Ectodermal cell (in vitro differentiated cells): ENCODE results near the gene ARNT2.

ENCODE experiments used
- H3K27ac ChIP-seq: 2 replicates; pipeline ENCODE4 v1.7.0; 2013; ENCODE audit warnings: mild to moderate bottlenecking, low read depth, low read length; ENCODE audit not compliant: insufficient read depth, poor library complexity, severe bottlenecking
- H3K27me3 ChIP-seq: 2 replicates; pipeline ENCODE4 v1.7.0; 2013; ENCODE audit warnings: mild to moderate bottlenecking, low read length; ENCODE audit not compliant: insufficient read depth, control insufficient read depth, poor library complexity, severe bottlenecking
- H3K36me3 ChIP-seq: one replicate; pipeline ENCODE4 v1.7.0; 2013; ENCODE audit warnings: low read length; ENCODE audit not compliant: control insufficient read depth, insufficient read depth
- H3K4me1 ChIP-seq: one replicate; pipeline ENCODE4 v1.7.0; 2013; ENCODE audit warnings: low read length; ENCODE audit not compliant: control insufficient read depth, insufficient read depth
- H3K4me3 ChIP-seq: 2 replicates; pipeline ENCODE4 v1.7.0; 2013; ENCODE audit warnings: low read depth, low read length, control low read depth; ENCODE audit not compliant: insufficient read depth
- H3K9me3 ChIP-seq: 2 replicates; pipeline ENCODE4 v1.7.0; 2013; ENCODE audit warnings: mild to moderate bottlenecking, low read length, moderate library complexity; ENCODE audit not compliant: control insufficient read depth
- WGBS, 2 experiments: methylation state at CpG; one replicate each; pipeline ENCODE4 v1.1.7; 2013; ENCODE audit warnings: missing lambda C conversion rate in 2 of 2; 5-methylcytosine and 5-hydroxymethylcytosine counted together

ARNT2 gene

GRCh38 chr15:80559761-80560160 is 155.6 kb downstream of the ARNT2 start:
- H3K27ac ChIP-seq: no peak overlapping the region
- WGBS, 2 experiments: 88 to 96% methylated on average over 6 of the region's 6 CpGs
- no peaks in the 10 kb centered on the region for H3K9me3 ChIP-seq
- no peaks in the 10 kb centered on the region for H3K27me3 ChIP-seq
- H3K36me3 ChIP-seq: peaks cover 18% of the 10 kb centered on the region
- no peaks in the 10 kb centered on the region for H3K4me1 ChIP-seq
- no peak overlapping the region for H3K4me3 ChIP-seq

GRCh38 chr15:80560601-80561400 is 156.6 kb downstream of the ARNT2 start:
- 83 to 84% methylated on average over 10 of the region's 10 CpGs for WGBS, 2 experiments
- no peaks in the 10 kb centered on the region for H3K4me1 ChIP-seq
- H3K27ac ChIP-seq: no peak overlapping the region
- no peaks in the 10 kb centered on the region for H3K27me3 ChIP-seq
- peaks cover 10% of the 10 kb centered on the region for H3K36me3 ChIP-seq
- no peaks in the 10 kb centered on the region for H3K9me3 ChIP-seq
- no peak overlapping the region for H3K4me3 ChIP-seq

- Histone ChIP-seq H3K9me3 (no peaks in the 10 kb centered on the region), H3K4me1 (no peaks in the 10 kb centered on the region), H3K36me3 (peaks cover 10% of the 10 kb centered on the region), H3K4me3 (no peak overlapping the region), H3K27me3 (no peaks in the 10 kb centered on the region), H3K27ac (no peak overlapping the region)
- WGBS, 2 experiments: 86 to 93% methylated on average over 1 of the region's 1 CpG
These were observed 157.3 kb downstream of the ARNT2 start for GRCh38 chr15:80561500-80561899.

GRCh38 chr15:80562033-80562432 is 157.9 kb downstream of the ARNT2 start:
- Histone ChIP-seq H3K36me3 (peaks cover 10% of the 10 kb centered on the region), H3K4me1 (no peaks in the 10 kb centered on the region), H3K9me3 (no peaks in the 10 kb centered on the region), H3K27me3 (no peaks in the 10 kb centered on the region), H3K4me3 (no peak overlapping the region), H3K27ac (no peak overlapping the region)
- WGBS, 2 experiments: 90 to 96% methylated on average over 4 of the region's 4 CpGs

GRCh38 chr15:80562846-80563245 is 158.7 kb downstream of the ARNT2 start:
- WGBS, 2 experiments: 91 to 94% methylated on average over 11 of the region's 11 CpGs
- Histone ChIP-seq H3K27ac (no peak overlapping the region), H3K4me3 (no peak overlapping the region), H3K9me3 (no peaks in the 10 kb centered on the region), H3K36me3 (peaks cover 10% of the 10 kb centered on the region), H3K27me3 (no peaks in the 10 kb centered on the region), H3K4me1 (no peaks in the 10 kb centered on the region)

GRCh38 chr15:80563372-80563997 is 159.3 kb downstream of the ARNT2 start:
- 94 to 96% methylated on average over 7 of the region's 7 CpGs for WGBS, 2 experiments
- Histone ChIP-seq H3K27me3 (no peaks in the 10 kb centered on the region), H3K9me3 (no peaks in the 10 kb centered on the region), H3K27ac (no peak overlapping the region), H3K4me3 (no peak overlapping the region), H3K36me3 (peaks cover 10% of the 10 kb centered on the region), H3K4me1 (no peaks in the 10 kb centered on the region)

- Histone ChIP-seq H3K27me3 (no peaks in the 10 kb centered on the region), H3K36me3 (peaks cover 10% of the 10 kb centered on the region), H3K4me3 (no peak overlapping the region), H3K9me3 (no peaks in the 10 kb centered on the region), H3K27ac (no peak overlapping the region), H3K4me1 (no peaks in the 10 kb centered on the region)
- WGBS, 2 experiments: 91 to 92% methylated on average over 8 of the region's 8 CpGs
These were observed 159.9 kb downstream of the ARNT2 start for GRCh38 chr15:80564056-80564455.

- H3K36me3 ChIP-seq: peaks cover 10% of the 10 kb centered on the region
These were observed 161.2 kb downstream of the ARNT2 start for GRCh38 chr15:80565398-80565797.

GRCh38 chr15:80565988-80566387 is 161.8 kb downstream of the ARNT2 start:
- Histone ChIP-seq H3K9me3 (no peaks in the 10 kb centered on the region), H3K4me3 (no peak overlapping the region), H3K4me1 (no peaks in the 10 kb centered on the region), H3K36me3 (peaks cover 10% of the 10 kb centered on the region), H3K27ac (no peak overlapping the region), H3K27me3 (no peaks in the 10 kb centered on the region)
- 91 to 93% methylated on average over 4 of the region's 4 CpGs for WGBS, 2 experiments

More at GRCh38 chr15:80565398-80565797, 161.2 kb downstream of the ARNT2 start:
- H3K4me3 ChIP-seq: no peak overlapping the region
- no peak overlapping the region for H3K27ac ChIP-seq
- no peaks in the 10 kb centered on the region for H3K4me1 ChIP-seq
- 86 to 94% methylated on average over 1 of the region's 1 CpG for WGBS, 2 experiments
- no peaks in the 10 kb centered on the region for H3K9me3 ChIP-seq
- H3K27me3 ChIP-seq: no peaks in the 10 kb centered on the region

GRCh38 chr15:80567721-80568157 is 163.6 kb downstream of the ARNT2 start:
- Histone ChIP-seq H3K4me3 (no peak overlapping the region), H3K4me1 (no peaks in the 10 kb centered on the region), H3K27me3 (no peaks in the 10 kb centered on the region), H3K36me3 (peaks cover 10% of the 10 kb centered on the region), H3K27ac (no peak overlapping the region), H3K9me3 (no peaks in the 10 kb centered on the region)
- WGBS, 2 experiments: 8 to 12% methylated on average over 5 of the region's 5 CpGs
